ENCODE measurements around the gene RNF207. TPM values are rescaled to one million over a fixed set of nuclear protein-coding genes. Genes with fewer than 3 reads are reported as not detected.

The RNF207 gene
- total RNA-seq, 1 experiment from 2014 or later, result 95.4 TPM

GRCh38 chr1:6165027-6165426 lies 40.9 kb upstream of the RNF207 start:
- Histone ChIP-seq H3F3A (ENCODE audit: low read length, unreplicated experiment) (no peaks in the 10 kb centered on the region), H3K27me3 (ENCODE audit: low read length) (no peaks in the 10 kb centered on the region), H2AFZ (ENCODE audit: low read length) (no peak overlapping the region), H3K9me3 (ENCODE audit: low read length) (no peaks in the 10 kb centered on the region), H3K36me3 (ENCODE audit: low read depth, low read length) (no peaks in the 10 kb centered on the region), H3K27ac (ENCODE audit: low read length) (no peak overlapping the region), H3K4me2 (ENCODE audit: low read length) (no peak overlapping the region), H3K4me1 (ENCODE audit: insufficient read depth, low read length) (no peaks in the 10 kb centered on the region), H3K4me3 (ENCODE audit: low read length) (no peak overlapping the region), H3K9ac (ENCODE audit: low read length) (no peak overlapping the region), H3K9me2 (replicated peaks; ENCODE audit: low read length) (no peaks in the 10 kb centered on the region), H3K79me2 (ENCODE audit: low read length) (no peaks in the 10 kb centered on the region), H4K20me1 (ENCODE audit: low read length) (no peaks in the 10 kb centered on the region)
- intact Hi-C loops (cut with micrococcal nuclease), result no loop called here
- CTCF ChIA-PET, result no interaction called here
- ATAC-seq, result no peak
- TF ChIP-seq EZH2phosphoT487 (IDR thresholded peaks at IDR 0.05; ENCODE audit: borderline replicate concordance, low read length), result no peak
- no peak for TF ChIP-seq EZH2 (IDR thresholded peaks at IDR 0.05; ENCODE audit: low read length, unreplicated experiment)
- TF ChIP-seq CTCF (conservative IDR thresholded peaks at IDR 0.05; ENCODE audit: low read depth, low read length), result no peak
- POLR2A ChIA-PET (ENCODE audit: unreplicated experiment), result no interaction called here
- no TSS peak for BruUV-seq (replicated peaks)
- no peak for DNase-seq

- Histone ChIP-seq H3K27me3 (ENCODE audit: low read length) (no peaks in the 10 kb centered on the region), H4K20me1 (ENCODE audit: low read length) (no peaks in the 10 kb centered on the region), H3K4me3 (ENCODE audit: low read length) (no peak overlapping the region), H3K36me3 (ENCODE audit: low read depth, low read length) (no peaks in the 10 kb centered on the region), H3K4me1 (ENCODE audit: insufficient read depth, low read length) (no peaks in the 10 kb centered on the region), H3K79me2 (ENCODE audit: low read length) (no peaks in the 10 kb centered on the region), H3K4me2 (ENCODE audit: low read length) (no peak overlapping the region), H3K9me3 (ENCODE audit: low read length) (no peaks in the 10 kb centered on the region), H3K27ac (ENCODE audit: low read length) (no peak overlapping the region), H3K9me2 (replicated peaks; ENCODE audit: low read length) (no peaks in the 10 kb centered on the region), H3F3A (ENCODE audit: low read length, unreplicated experiment) (no peaks in the 10 kb centered on the region), H2AFZ (ENCODE audit: low read length) (no peak overlapping the region), H3K9ac (ENCODE audit: low read length) (no peak overlapping the region)
- ATAC-seq (no peak), DNase-seq (no peak)
- BruUV-seq (replicated peaks), result no TSS peak
- ChIA-PET CTCF (no interaction called here), POLR2A (ENCODE audit: unreplicated experiment) (no interaction called here)
- intact Hi-C loops (cut with micrococcal nuclease), result no loop called here
- no peak for TF ChIP-seq EZH2 (IDR thresholded peaks at IDR 0.05; ENCODE audit: low read length, unreplicated experiment)
- TF ChIP-seq EZH2phosphoT487 (IDR thresholded peaks at IDR 0.05; ENCODE audit: borderline replicate concordance, low read length), result no peak
- TF ChIP-seq CTCF (conservative IDR thresholded peaks at IDR 0.05; ENCODE audit: low read depth, low read length), result no peak
These were observed 40.4 kb upstream of the RNF207 start for GRCh38 chr1:6165441-6165985.

- no peak overlapping the region for H2AFZ ChIP-seq (ENCODE audit: low read length)
- H3K9me3 ChIP-seq (ENCODE audit: low read length), result no peaks in the 10 kb centered on the region
- H3K27ac ChIP-seq (ENCODE audit: low read length), result no peak overlapping the region
- H3K4me1 ChIP-seq (ENCODE audit: insufficient read depth, low read length), result no peaks in the 10 kb centered on the region
- TF ChIP-seq EZH2 (IDR thresholded peaks at IDR 0.05; ENCODE audit: low read length, unreplicated experiment), result no peak
- TF ChIP-seq CTCF (conservative IDR thresholded peaks at IDR 0.05; ENCODE audit: low read depth, low read length), result no peak
- no peak for TF ChIP-seq EZH2phosphoT487 (IDR thresholded peaks at IDR 0.05; ENCODE audit: borderline replicate concordance, low read length)
- BruUV-seq (replicated peaks), result no TSS peak
- H3K9me2 ChIP-seq (replicated peaks; ENCODE audit: low read length), result no peaks in the 10 kb centered on the region
- no peaks in the 10 kb centered on the region for H3K79me2 ChIP-seq (ENCODE audit: low read length)
- H3K27me3 ChIP-seq (ENCODE audit: low read length), result no peaks in the 10 kb centered on the region
- DNase-seq, result no peak
- no peak overlapping the region for H3K4me3 ChIP-seq (ENCODE audit: low read length)
- no peaks in the 10 kb centered on the region for H3F3A ChIP-seq (ENCODE audit: low read length, unreplicated experiment)
- no peak overlapping the region for H3K4me2 ChIP-seq (ENCODE audit: low read length)
- CTCF ChIA-PET, result no interaction called here
- H3K36me3 ChIP-seq (ENCODE audit: low read depth, low read length), result no peaks in the 10 kb centered on the region
- H4K20me1 ChIP-seq (ENCODE audit: low read length), result no peaks in the 10 kb centered on the region
- no peak for ATAC-seq
- POLR2A ChIA-PET (ENCODE audit: unreplicated experiment), result no interaction called here
- intact Hi-C loops (cut with micrococcal nuclease), result no loop called here
- H3K9ac ChIP-seq (ENCODE audit: low read length), result no peak overlapping the region
These were observed 39.7 kb upstream of the RNF207 start for GRCh38 chr1:6166221-6166620.

Data from PC-3 (cell line).